Peyer's patch (tissue), 4 donors: ENCODE results near the gene PTPRU. TPM values are rescaled to one million over a fixed set of nuclear protein-coding genes. Genes with fewer than 3 reads are reported as not detected.

Source experiments
- DNase-seq, 3 donors: peaks; one replicate each; pipeline ENCODE4 v3.0.0-alpha.2; 2017 to 2019
- H3K27ac ChIP-seq, 4 donors: fragments of 200-600 bp; sonication (generic); one replicate each; pipeline ENCODE4 v1.5.1; 2016 to 2019
- H3K27me3 ChIP-seq, 2 donors: fragments of 200-600 bp; sonication (generic); one replicate each; pipeline ENCODE4 v1.5.1; 2019
- H3K36me3 ChIP-seq, 3 donors: fragments of 200-600 bp; sonication (generic); one replicate each; pipeline ENCODE4 v1.5.1; 2016 to 2019
- H3K4me1 ChIP-seq, 4 donors: fragments of 200-600 bp; sonication (generic); one replicate each; pipeline ENCODE4 v1.5.1; 2016 to 2019
- H3K4me3 ChIP-seq, 4 donors: fragments of 200-600 bp; sonication (generic); 1 replicate in 3 of 4; 2 replicates in 1 of 4; pipeline ENCODE4 v1.5.1; 2016 to 2019; ENCODE audit warnings: mild to moderate bottlenecking in 1 of 4
- H3K9me3 ChIP-seq, 4 donors: fragments of 200-600 bp; sonication (generic); one replicate each; pipeline ENCODE4 v1.5.1; 2016 to 2019; ENCODE audit warnings: mild to moderate bottlenecking in 1 of 4
- CTCF ChIP-seq, 6 experiments: fragments of 450-650 bp in 4 of 6; fragments of 200-600 bp in 2 of 6; sonication (generic) in 1 of 6; IDR thresholded peaks; one replicate each; pipeline ENCODE4 v1.5.1; 2017 to 2019; ENCODE audit warnings: antibody characterized with exemption in 6 of 6, mild to moderate bottlenecking in 3 of 6, moderate library complexity in 1 of 6
- POLR2A ChIP-seq, 2 donors: fragments of 450-650 bp; IDR thresholded peaks; one replicate each; pipeline ENCODE4 v1.5.1; 2017; ENCODE audit warnings: antibody characterized with exemption in 2 of 2, mild to moderate bottlenecking in 2 of 2, moderate library complexity in 2 of 2
- total RNA-seq, 4 donors: library from RNA; depleted of rRNA; stranded (reverse); fragments of >200 nt; gene quantifications; one replicate each; pipeline ENCODE4 v1.1.0, GENCODE V29; 2016

The PTPRU gene
- total RNA-seq, 4 donors from 2014 or later, result 0.18 to 5.0 (median 4.0) TPM

- no peak for TF ChIP-seq CTCF (IDR thresholded peaks at IDR 0.05)
- no peak for TF ChIP-seq POLR2A (IDR thresholded peaks at IDR 0.05)
- no peaks in the 10 kb centered on the region for H3K4me1 ChIP-seq
- H3K27me3 ChIP-seq, result no peaks in the 10 kb centered on the region
- H3K9me3 ChIP-seq, result no peaks in the 10 kb centered on the region
- no peak overlapping the region for H3K4me3 ChIP-seq
- H3K36me3 ChIP-seq, result no peaks in the 10 kb centered on the region
- no peak for DNase-seq
- H3K27ac ChIP-seq, result no peak overlapping the region
Observed at GRCh38 chr1:29253180-29253579, 16.9 kb downstream of the PTPRU start.

DNA sequence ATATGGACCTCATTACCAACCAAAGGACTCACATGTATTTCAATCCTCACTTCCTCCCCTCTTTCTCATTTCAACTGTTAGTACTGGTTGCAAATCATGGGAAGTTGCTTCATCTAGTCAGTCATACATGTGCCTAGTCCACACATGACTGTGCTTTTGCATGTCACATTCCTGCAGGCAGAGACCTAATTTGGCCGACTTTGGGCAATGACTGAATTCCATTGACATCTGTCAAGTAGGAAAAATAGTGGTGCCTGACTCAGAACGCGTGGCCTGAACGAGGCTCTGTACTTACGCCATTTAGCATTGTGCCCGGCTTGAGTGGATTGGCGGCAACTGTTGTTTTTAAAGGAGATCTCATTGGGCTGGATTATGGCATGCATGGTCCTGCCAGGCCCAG is 18.0 kb downstream of the PTPRU start:
- no peaks in the 10 kb centered on the region for H3K27me3 ChIP-seq
- H3K4me1 ChIP-seq, result peaks cover 0 to 4% (median 0%) of the 10 kb centered on the region in 4 donors
- TF ChIP-seq CTCF (IDR thresholded peaks at IDR 0.05) (no peak), POLR2A (IDR thresholded peaks at IDR 0.05) (no peak)
- DNase-seq, result no peak
- H3K4me3 ChIP-seq, result no peak overlapping the region
- H3K36me3 ChIP-seq, result no peaks in the 10 kb centered on the region
- no peak overlapping the region for H3K27ac ChIP-seq
- H3K9me3 ChIP-seq, result no peaks in the 10 kb centered on the region

GRCh38 chr1:29255134-29255666 is 18.9 kb downstream of the PTPRU start:
- DNase-seq, result no peak
- Histone ChIP-seq H3K4me1 (peaks cover 0 to 13% (median 4%) of the 10 kb centered on the region in 4 donors), H3K36me3 (no peaks in the 10 kb centered on the region), H3K4me3 (no peak overlapping the region), H3K9me3 (no peaks in the 10 kb centered on the region), H3K27me3 (no peaks in the 10 kb centered on the region), H3K27ac (no peak overlapping the region)
- no peak for TF ChIP-seq CTCF (IDR thresholded peaks at IDR 0.05)
- TF ChIP-seq POLR2A (IDR thresholded peaks at IDR 0.05), result no peak

DNA sequence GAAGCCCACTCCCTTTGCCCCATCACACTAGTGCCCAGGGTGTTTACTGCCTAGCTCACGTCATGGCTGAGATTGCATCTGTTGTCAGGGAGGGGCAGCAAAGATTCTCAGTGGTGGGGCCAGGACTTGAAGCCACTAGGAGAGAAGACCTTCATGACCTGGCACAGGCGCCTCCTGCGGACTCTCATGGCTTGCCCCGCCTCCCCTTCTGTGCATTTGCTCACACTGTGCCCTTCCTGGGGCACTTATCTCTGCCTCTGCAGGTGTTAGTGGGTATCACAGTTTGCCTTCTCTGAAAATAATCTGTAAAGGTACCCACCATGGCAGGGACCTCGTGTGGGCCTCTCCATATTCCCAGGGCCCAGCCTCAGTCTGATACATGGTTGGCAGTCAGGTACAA is 20.1 kb downstream of the PTPRU start:
- no peak overlapping the region for H3K27ac ChIP-seq
- no peak for DNase-seq
- H3K36me3 ChIP-seq, result no peaks in the 10 kb centered on the region
- H3K4me1 ChIP-seq, result peaks cover 0 to 14% (median 4%) of the 10 kb centered on the region in 4 donors
- TF ChIP-seq CTCF (IDR thresholded peaks at IDR 0.05), result peak in 1 of 6 experiments; percentile 11
- no peak for TF ChIP-seq POLR2A (IDR thresholded peaks at IDR 0.05)
- no peaks in the 10 kb centered on the region for H3K27me3 ChIP-seq
- H3K4me3 ChIP-seq, result no peak overlapping the region
- no peaks in the 10 kb centered on the region for H3K9me3 ChIP-seq

GRCh38 chr1:29256979-29257804 is 20.9 kb downstream of the PTPRU start:
- Histone ChIP-seq H3K9me3 (no peaks in the 10 kb centered on the region), H3K4me3 (no peak overlapping the region), H3K27me3 (no peaks in the 10 kb centered on the region), H3K27ac (no peak overlapping the region), H3K4me1 (peaks cover 0 to 14% (median 4%) of the 10 kb centered on the region in 4 donors), H3K36me3 (no peaks in the 10 kb centered on the region)
- TF ChIP-seq POLR2A (IDR thresholded peaks at IDR 0.05) (no peak), CTCF (IDR thresholded peaks at IDR 0.05) (no peak)
- peak in 1 of 3 donors; percentile 48 for DNase-seq
